ENCODE results near the gene FGF21. TPM values are rescaled to one million over a fixed set of nuclear protein-coding genes. Genes with fewer than 3 reads are reported as not detected.

The FGF21 gene
- total and polyA plus RNA-seq, 2 donors (not counting 3 experiments of a cell fraction or from before 2014, with no cell fraction given) = not detected

DNA sequence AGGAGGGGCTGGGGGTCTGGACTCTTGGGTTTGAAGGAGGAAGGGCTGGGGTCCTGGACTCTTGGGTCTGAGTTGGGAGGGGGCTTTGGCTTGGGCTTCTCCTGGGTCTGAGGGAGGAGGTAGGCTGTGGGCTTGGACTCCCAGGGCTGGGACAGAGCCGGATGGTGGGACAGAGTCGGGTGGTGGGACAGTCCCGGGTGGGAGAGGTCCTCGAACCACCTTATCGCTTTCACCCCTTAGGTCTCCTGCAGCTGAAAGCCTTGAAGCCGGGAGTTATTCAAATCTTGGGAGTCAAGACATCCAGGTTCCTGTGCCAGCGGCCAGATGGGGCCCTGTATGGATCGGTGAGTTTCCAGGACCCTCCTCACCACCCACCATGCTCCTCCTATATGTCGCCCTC, 1.4 kb downstream of the FGF21 start:
- Histone ChIP-seq H3K4me3 (replicated peaks in 1 of 3; ENCODE audit: insufficient read depth in 1 of 3, low read depth in 1 of 3, low read length in 3 of 3) (no peak overlapping the region), H3K27me3 (ENCODE audit: control insufficient read depth in 2 of 2, insufficient read depth in 2 of 2, low read length in 2 of 2) (no peaks in the 10 kb centered on the region), H3K9me3 (replicated peaks; ENCODE audit: control insufficient read depth, insufficient read depth, low read length) (no peaks in the 10 kb centered on the region), H3K9ac (replicated peaks; ENCODE audit: extremely low read depth, insufficient read depth, low read length) (no peak overlapping the region), H3K4me1 (ENCODE audit: control insufficient read depth, extremely low read depth, insufficient read depth, low read length) (peaks cover 18% of the 10 kb centered on the region), H3K79me2 (ENCODE audit: control insufficient read depth, insufficient read depth, low read length) (peaks cover 5% of the 10 kb centered on the region), H4K20me1 (replicated peaks; ENCODE audit: control insufficient read depth, extremely low read depth, insufficient read depth, low read length) (no peaks in the 10 kb centered on the region), H3K27ac (ENCODE audit: insufficient read depth, low read depth, low read length) (no peak overlapping the region), H2AFZ (ENCODE audit: low read depth, low read length) (no peak overlapping the region), H3K9me1 (replicated peaks; ENCODE audit: control insufficient read depth, extremely low read depth, insufficient read depth, low read length) (no peaks in the 10 kb centered on the region), H3K36me3 (ENCODE audit: control insufficient read depth in 2 of 2, extremely low read depth in 1 of 2, insufficient read depth in 2 of 2, low read length in 2 of 2) (no peaks in the 10 kb centered on the region), H3K4me2 (ENCODE audit: insufficient read depth, low read length) (no peak overlapping the region)
- intact Hi-C loops (cut with micrococcal nuclease) = no loop called here
- FAIRE-seq = no peak
- no TSS peak for BruUV-seq (replicated peaks)
- CTCF ChIA-PET = no interaction called here
- POLR2A ChIA-PET = no interaction called here
- no peak for DNase-seq (ENCODE audit: low read depth, low spot score)
- dilution Hi-C loops (cut with MboI; ENCODE audit: extremely low pct_ligation_motif_present, low sequenced_read_pairs) = no loop called here
- TF ChIP-seq EZH2 (IDR thresholded peaks at IDR 0.05; ENCODE audit: borderline replicate concordance, low read depth, low read length, severe bottlenecking) (no peak), POLR2A (IDR thresholded peaks at IDR 0.05; ENCODE audit: low read depth, low read length) (no peak), FOS (IDR thresholded peaks at IDR 0.05; ENCODE audit: borderline replicate concordance, insufficient read depth, low read length) (no peak), POLR2AphosphoS5 (IDR thresholded peaks at IDR 0.05; ENCODE audit: insufficient read depth, low read depth, low read length) (no peak)

DNA sequence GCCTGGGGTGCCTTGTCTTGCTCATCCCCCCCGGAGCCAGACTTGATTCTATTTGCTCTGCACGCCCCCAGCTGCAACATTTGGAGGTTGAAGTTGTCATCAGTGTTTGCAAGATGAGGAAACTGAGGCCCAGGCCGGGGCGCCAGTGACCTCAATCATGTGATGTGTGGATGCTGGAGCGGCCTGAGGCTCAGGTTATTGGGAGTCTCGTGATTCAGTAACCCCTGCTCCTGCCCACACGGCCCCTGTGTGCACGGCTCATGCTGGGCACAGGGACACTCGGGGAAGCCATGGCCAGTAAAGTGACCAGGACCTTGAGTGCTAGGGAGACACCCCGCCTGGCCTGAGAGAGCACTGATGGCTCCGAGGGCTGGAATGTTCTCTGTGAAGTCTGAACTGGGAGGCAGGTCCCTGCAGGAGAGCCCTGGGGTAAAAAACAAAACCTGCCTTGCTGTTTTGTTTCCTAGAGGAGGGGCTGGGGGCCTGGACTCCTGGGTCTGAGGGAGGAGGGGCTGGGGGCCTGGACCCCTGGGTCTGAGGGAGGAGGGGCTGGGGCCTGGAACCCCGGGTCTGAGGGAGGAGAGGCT, 1.9 kb downstream of the FGF21 start:
- no peak overlapping the region for H3K27ac ChIP-seq (ENCODE audit: insufficient read depth, low read depth, low read length)
- peaks cover 1% of the 10 kb centered on the region for H3K79me2 ChIP-seq (ENCODE audit: control insufficient read depth, insufficient read depth, low read length)
- DNase-seq (ENCODE audit: low read depth, low spot score) (no peak), FAIRE-seq (no peak)
- no peak overlapping the region for H3K4me2 ChIP-seq (ENCODE audit: insufficient read depth, low read length)
- H3K9me3 ChIP-seq (replicated peaks; ENCODE audit: control insufficient read depth, insufficient read depth, low read length) = no peaks in the 10 kb centered on the region
- TF ChIP-seq EZH2 (IDR thresholded peaks at IDR 0.05; ENCODE audit: borderline replicate concordance, low read depth, low read length, severe bottlenecking) (no peak), POLR2A (IDR thresholded peaks at IDR 0.05; ENCODE audit: low read depth, low read length) (no peak), JUN (IDR thresholded peaks at IDR 0.05; ENCODE audit: borderline replicate concordance, insufficient read depth, insufficient read length, low read depth) (no peak), POLR2AphosphoS5 (IDR thresholded peaks at IDR 0.05; ENCODE audit: insufficient read depth, low read depth, low read length) (no peak), FOS (IDR thresholded peaks at IDR 0.05; ENCODE audit: borderline replicate concordance, insufficient read depth, low read length) (no peak), MYC (IDR thresholded peaks at IDR 0.05; ENCODE audit: low read depth, low read length) (no peak), GATA2 (IDR thresholded peaks at IDR 0.05; ENCODE audit: insufficient read depth, insufficient read length, low read depth, low read length) (no peak)
- TF ChIP-seq, protein P1, sequence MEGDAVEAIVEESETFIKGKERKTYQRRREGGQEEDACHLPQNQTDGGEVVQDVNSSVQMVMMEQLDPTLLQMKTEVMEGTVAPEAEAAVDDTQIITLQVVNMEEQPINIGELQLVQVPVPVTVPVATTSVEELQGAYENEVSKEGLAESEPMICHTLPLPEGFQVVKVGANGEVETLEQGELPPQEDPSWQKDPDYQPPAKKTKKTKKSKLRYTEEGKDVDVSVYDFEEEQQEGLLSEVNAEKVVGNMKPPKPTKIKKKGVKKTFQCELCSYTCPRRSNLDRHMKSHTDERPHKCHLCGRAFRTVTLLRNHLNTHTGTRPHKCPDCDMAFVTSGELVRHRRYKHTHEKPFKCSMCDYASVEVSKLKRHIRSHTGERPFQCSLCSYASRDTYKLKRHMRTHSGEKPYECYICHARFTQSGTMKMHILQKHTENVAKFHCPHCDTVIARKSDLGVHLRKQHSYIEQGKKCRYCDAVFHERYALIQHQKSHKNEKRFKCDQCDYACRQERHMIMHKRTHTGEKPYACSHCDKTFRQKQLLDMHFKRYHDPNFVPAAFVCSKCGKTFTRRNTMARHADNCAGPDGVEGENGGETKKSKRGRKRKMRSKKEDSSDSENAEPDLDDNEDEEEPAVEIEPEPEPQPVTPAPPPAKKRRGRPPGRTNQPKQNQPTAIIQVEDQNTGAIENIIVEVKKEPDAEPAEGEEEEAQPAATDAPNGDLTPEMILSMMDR (IDR thresholded peaks at IDR 0.05; ENCODE audit: extremely low read depth in 1 of 2, insufficient read depth in 1 of 2, low read depth in 1 of 2, low read length in 2 of 2) = no peak
- TF ChIP-seq, protein P2, sequence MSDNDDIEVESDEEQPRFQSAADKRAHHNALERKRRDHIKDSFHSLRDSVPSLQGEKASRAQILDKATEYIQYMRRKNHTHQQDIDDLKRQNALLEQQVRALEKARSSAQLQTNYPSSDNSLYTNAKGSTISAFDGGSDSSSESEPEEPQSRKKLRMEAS (IDR thresholded peaks at IDR 0.05; ENCODE audit: insufficient read depth, insufficient read length) = no peak
- H3K4me1 ChIP-seq (ENCODE audit: control insufficient read depth, extremely low read depth, insufficient read depth, low read length) = peaks cover 14% of the 10 kb centered on the region
- no peaks in the 10 kb centered on the region for H4K20me1 ChIP-seq (replicated peaks; ENCODE audit: control insufficient read depth, extremely low read depth, insufficient read depth, low read length)
- no TSS peak for BruUV-seq (replicated peaks)
- H3K9me1 ChIP-seq (replicated peaks; ENCODE audit: control insufficient read depth, extremely low read depth, insufficient read depth, low read length) = no peaks in the 10 kb centered on the region
- intact Hi-C loops (cut with micrococcal nuclease) = no loop called here
- H3K4me3 ChIP-seq (replicated peaks in 1 of 3; ENCODE audit: insufficient read depth in 1 of 3, low read depth in 1 of 3, low read length in 3 of 3) = no peak overlapping the region
- H3K9ac ChIP-seq (replicated peaks; ENCODE audit: extremely low read depth, insufficient read depth, low read length) = no peak overlapping the region
- dilution Hi-C loops (cut with MboI; ENCODE audit: extremely low pct_ligation_motif_present, low sequenced_read_pairs) = no loop called here
- CTCF ChIA-PET = no interaction called here
- H3K36me3 ChIP-seq (ENCODE audit: control insufficient read depth in 2 of 2, extremely low read depth in 1 of 2, insufficient read depth in 2 of 2, low read length in 2 of 2) = no peaks in the 10 kb centered on the region
- no peak overlapping the region for H2AFZ ChIP-seq (ENCODE audit: low read depth, low read length)
- POLR2A ChIA-PET = no interaction called here
- no peaks in the 10 kb centered on the region for H3K27me3 ChIP-seq (ENCODE audit: control insufficient read depth in 2 of 2, insufficient read depth in 2 of 2, low read length in 2 of 2)
